Measurements from ENCODE around the gene MAP3K7CL.

MAP3K7CL gene

GRCh38 chr21:29130270-29130969 lies at the start of gene MAP3K7CL:
Gene MAP3K7CL (plus strand): TSS chr21:29130644. CDS start chr21:29133345, 2,701 bp downstream.
- no peak for DNase-seq

GRCh38 chr21:29082046-29082815 lies 48.2 kb upstream of the MAP3K7CL start:
- no peak for DNase-seq

GRCh38 chr21:29083306-29083705 lies 47.1 kb upstream of the MAP3K7CL start:
- no peak for DNase-seq

- DNase-seq = no peak
Measured at GRCh38 chr21:29084372-29084771, 46.1 kb upstream of the MAP3K7CL start.

GRCh38 chr21:29085106-29085752 lies 45.2 kb upstream of the MAP3K7CL start:
- no peak for DNase-seq

GRCh38 chr21:29091033-29091432 lies 39.4 kb upstream of the MAP3K7CL start:
- DNase-seq = no peak

GRCh38 chr21:29092102-29092959 lies 38.1 kb upstream of the MAP3K7CL start:
- no peak for DNase-seq

GRCh38 chr21:29096218-29097015 lies 34.0 kb upstream of the MAP3K7CL start:
- DNase-seq = no peak

GRCh38 chr21:29098156-29098555 lies 32.3 kb upstream of the MAP3K7CL start:
- no peak for DNase-seq

- no peak for DNase-seq
Measured at GRCh38 chr21:29102791-29103257, 27.6 kb upstream of the MAP3K7CL start.

GRCh38 chr21:29104239-29104708 lies 26.2 kb upstream of the MAP3K7CL start:
- no peak for DNase-seq

GRCh38 chr21:29105218-29105617 lies 25.2 kb upstream of the MAP3K7CL start:
- DNase-seq = no peak

GRCh38 chr21:29114765-29115500 lies 15.5 kb upstream of the MAP3K7CL start:
- DNase-seq = no peak

GRCh38 chr21:29115899-29116298 lies 14.5 kb upstream of the MAP3K7CL start:
- DNase-seq = no peak

GRCh38 chr21:29117372-29117955 lies 13.0 kb upstream of the MAP3K7CL start:
- no peak for DNase-seq

- no peak for DNase-seq
Measured at GRCh38 chr21:29121759-29122158, 8.7 kb upstream of the MAP3K7CL start.

GRCh38 chr21:29124645-29125044 lies 5.8 kb upstream of the MAP3K7CL start:
- no peak for DNase-seq

GRCh38 chr21:29125191-29125590 lies 5.3 kb upstream of the MAP3K7CL start:
- no peak for DNase-seq

GRCh38 chr21:29125979-29126378 lies 4.5 kb upstream of the MAP3K7CL start:
- no peak for DNase-seq

GRCh38 chr21:29133241-29133640 lies 2.8 kb downstream of the MAP3K7CL start:
- DNase-seq = no peak

- DNase-seq = no peak
Measured at GRCh38 chr21:29133796-29134195, 3.4 kb downstream of the MAP3K7CL start.

All from activated gamma-delta T cell treated with Interleukin-2 at 50 U/mL for 16 hours (primary cell).